Panc1 (cell line): Measurements from ENCODE around the gene TRPM4.

Experiments used
- POLR2AphosphoS5 ChIP-seq: IDR thresholded peaks from 2 replicates; pipeline ENCODE4 v1.6.1; 2012; ENCODE audit warnings: mild to moderate bottlenecking, low read depth, low read length, moderate library complexity
- SIN3A ChIP-seq: IDR thresholded peaks from 2 replicates; pipeline ENCODE4 v1.6.1; 2012; ENCODE audit warnings: low read depth, mild to moderate bottlenecking, low read length, moderate library complexity, borderline replicate concordance; ENCODE audit not compliant: insufficient read depth
- TF ChIP-seq, protein P1 (sequence below): fragments of 450-650 bp; IDR thresholded peaks from 2 replicates; pipeline ENCODE4 v1.5.1; 2017; ENCODE audit warnings: mild to moderate bottlenecking
- TF ChIP-seq, protein P2 (sequence below), 2 experiments: IDR thresholded peaks; 2 replicates each; pipeline ENCODE4 v1.6.1; 2011 to 2012; ENCODE audit warnings: low read depth in 2 of 2, control low read depth in 1 of 2, low read length in 1 of 2, mild to moderate bottlenecking in 1 of 2, moderate library complexity in 1 of 2; ENCODE audit not compliant: insufficient read depth in 1 of 2

DNA sequence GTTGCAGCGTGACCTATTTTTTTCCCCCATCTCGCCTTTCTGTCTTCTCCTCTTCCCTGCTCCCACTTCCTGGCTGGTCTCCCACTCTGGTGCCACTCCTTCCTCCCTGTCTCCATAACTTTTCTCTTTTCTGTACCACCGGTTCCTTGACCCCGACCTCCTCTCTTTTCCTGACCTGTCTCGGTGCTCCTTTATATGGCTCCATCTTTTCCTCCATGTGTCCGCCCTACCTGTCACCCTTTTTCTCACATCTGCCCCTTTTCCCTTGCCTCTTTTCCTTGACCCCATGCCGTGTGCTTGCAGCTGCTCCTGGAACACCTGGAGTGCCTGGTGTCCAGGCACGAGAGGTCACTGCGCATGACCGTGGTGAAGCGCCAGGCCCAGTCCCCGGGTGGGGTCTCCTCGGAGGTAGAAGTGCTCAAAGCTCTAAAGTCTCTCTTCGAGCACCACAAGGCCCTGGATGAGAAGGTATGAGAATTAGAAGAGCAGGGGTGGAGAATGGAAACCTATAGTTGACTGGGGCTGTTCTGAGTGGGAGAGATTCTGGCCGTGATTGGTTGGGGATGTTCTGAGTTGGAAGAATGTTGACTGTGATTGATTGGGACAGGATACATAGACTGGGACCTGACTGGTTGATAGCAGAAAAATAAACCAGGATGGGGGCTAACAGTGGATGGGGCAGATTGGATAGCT lies 28.9 kb upstream of the TRPM4 start:
- TF ChIP-seq POLR2AphosphoS5 (no peak), SIN3A (no peak)
- TF ChIP-seq, protein P1, sequence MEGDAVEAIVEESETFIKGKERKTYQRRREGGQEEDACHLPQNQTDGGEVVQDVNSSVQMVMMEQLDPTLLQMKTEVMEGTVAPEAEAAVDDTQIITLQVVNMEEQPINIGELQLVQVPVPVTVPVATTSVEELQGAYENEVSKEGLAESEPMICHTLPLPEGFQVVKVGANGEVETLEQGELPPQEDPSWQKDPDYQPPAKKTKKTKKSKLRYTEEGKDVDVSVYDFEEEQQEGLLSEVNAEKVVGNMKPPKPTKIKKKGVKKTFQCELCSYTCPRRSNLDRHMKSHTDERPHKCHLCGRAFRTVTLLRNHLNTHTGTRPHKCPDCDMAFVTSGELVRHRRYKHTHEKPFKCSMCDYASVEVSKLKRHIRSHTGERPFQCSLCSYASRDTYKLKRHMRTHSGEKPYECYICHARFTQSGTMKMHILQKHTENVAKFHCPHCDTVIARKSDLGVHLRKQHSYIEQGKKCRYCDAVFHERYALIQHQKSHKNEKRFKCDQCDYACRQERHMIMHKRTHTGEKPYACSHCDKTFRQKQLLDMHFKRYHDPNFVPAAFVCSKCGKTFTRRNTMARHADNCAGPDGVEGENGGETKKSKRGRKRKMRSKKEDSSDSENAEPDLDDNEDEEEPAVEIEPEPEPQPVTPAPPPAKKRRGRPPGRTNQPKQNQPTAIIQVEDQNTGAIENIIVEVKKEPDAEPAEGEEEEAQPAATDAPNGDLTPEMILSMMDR, result no peak
- TF ChIP-seq, protein P2, sequence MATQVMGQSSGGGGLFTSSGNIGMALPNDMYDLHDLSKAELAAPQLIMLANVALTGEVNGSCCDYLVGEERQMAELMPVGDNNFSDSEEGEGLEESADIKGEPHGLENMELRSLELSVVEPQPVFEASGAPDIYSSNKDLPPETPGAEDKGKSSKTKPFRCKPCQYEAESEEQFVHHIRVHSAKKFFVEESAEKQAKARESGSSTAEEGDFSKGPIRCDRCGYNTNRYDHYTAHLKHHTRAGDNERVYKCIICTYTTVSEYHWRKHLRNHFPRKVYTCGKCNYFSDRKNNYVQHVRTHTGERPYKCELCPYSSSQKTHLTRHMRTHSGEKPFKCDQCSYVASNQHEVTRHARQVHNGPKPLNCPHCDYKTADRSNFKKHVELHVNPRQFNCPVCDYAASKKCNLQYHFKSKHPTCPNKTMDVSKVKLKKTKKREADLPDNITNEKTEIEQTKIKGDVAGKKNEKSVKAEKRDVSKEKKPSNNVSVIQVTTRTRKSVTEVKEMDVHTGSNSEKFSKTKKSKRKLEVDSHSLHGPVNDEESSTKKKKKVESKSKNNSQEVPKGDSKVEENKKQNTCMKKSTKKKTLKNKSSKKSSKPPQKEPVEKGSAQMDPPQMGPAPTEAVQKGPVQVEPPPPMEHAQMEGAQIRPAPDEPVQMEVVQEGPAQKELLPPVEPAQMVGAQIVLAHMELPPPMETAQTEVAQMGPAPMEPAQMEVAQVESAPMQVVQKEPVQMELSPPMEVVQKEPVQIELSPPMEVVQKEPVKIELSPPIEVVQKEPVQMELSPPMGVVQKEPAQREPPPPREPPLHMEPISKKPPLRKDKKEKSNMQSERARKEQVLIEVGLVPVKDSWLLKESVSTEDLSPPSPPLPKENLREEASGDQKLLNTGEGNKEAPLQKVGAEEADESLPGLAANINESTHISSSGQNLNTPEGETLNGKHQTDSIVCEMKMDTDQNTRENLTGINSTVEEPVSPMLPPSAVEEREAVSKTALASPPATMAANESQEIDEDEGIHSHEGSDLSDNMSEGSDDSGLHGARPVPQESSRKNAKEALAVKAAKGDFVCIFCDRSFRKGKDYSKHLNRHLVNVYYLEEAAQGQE (IDR thresholded peaks at IDR 0.05; ENCODE audit: insufficient read depth in 1 of 2, low read depth in 2 of 2, low read length in 1 of 2), result no peak
